Liver (tissue), 9 donors: Measurements from ENCODE around the gene CASP10. TPM values are rescaled to one million over a fixed set of nuclear protein-coding genes. Genes with fewer than 3 reads are reported as not detected.

Experiments used
- DNase-seq: peaks from one replicate; pipeline ENCODE4 v3.0.0-alpha.2; 2017; ENCODE audit warnings: low spot score
- H3K27ac ChIP-seq, 2 donors: one replicate each; pipeline ENCODE4 v1.7.0; 2013; ENCODE audit warnings: inconsistent platforms in 2 of 2, low read length in 2 of 2, control low read depth in 1 of 2, low read depth in 1 of 2, mild to moderate bottlenecking in 1 of 2
- H3K27me3 ChIP-seq, 4 donors: one replicate each; pipeline versions ENCODE4 v1.6.1 to v1.7.0; 2013; ENCODE audit warnings: low read length in 3 of 4, inconsistent platforms in 1 of 4, mild to moderate bottlenecking in 1 of 4, moderate library complexity in 1 of 4; ENCODE audit not compliant: control insufficient read depth in 4 of 4, insufficient read depth in 4 of 4
- H3K36me3 ChIP-seq, 4 donors: one replicate each; pipeline versions ENCODE4 v1.6.1 to v1.7.0; 2013; ENCODE audit warnings: low read length in 3 of 4, mild to moderate bottlenecking in 3 of 4, low read depth in 1 of 4, moderate library complexity in 1 of 4; ENCODE audit not compliant: control insufficient read depth in 4 of 4, insufficient read depth in 3 of 4
- H3K4me1 ChIP-seq, 4 donors: one replicate each; pipeline versions ENCODE4 v1.6.1 to v1.7.0; 2013; ENCODE audit warnings: low read length in 3 of 4, mild to moderate bottlenecking in 3 of 4, moderate library complexity in 1 of 4; ENCODE audit not compliant: control insufficient read depth in 4 of 4, insufficient read depth in 4 of 4
- H3K4me3 ChIP-seq, 3 donors: one replicate each; pipeline versions ENCODE4 v1.6.1 to v1.7.0; 2013; ENCODE audit warnings: low read length in 3 of 3, control low read depth in 1 of 3, low read depth in 1 of 3, mild to moderate bottlenecking in 1 of 3
- H3K9ac ChIP-seq, 2 donors: one replicate each; pipeline ENCODE4 v1.7.0; 2013; ENCODE audit warnings: low read length in 2 of 2, mild to moderate bottlenecking in 2 of 2, moderate library complexity in 2 of 2, control low read depth in 1 of 2, low read depth in 1 of 2
- H3K9me3 ChIP-seq, 4 donors: one replicate each; pipeline versions ENCODE4 v1.6.1 to v1.7.0; 2013; ENCODE audit warnings: low read length in 3 of 4; ENCODE audit not compliant: control insufficient read depth in 4 of 4
- EGR1 ChIP-seq, 2 donors: IDR thresholded peaks; 2 replicates each; pipeline ENCODE4 v1.6.1; 2016 to 2018; ENCODE audit warnings: antibody characterized with exemption in 2 of 2, low read depth in 2 of 2
- FOXA1 ChIP-seq: IDR thresholded peaks from 2 replicates; pipeline ENCODE4 v1.6.1; 2016; ENCODE audit warnings: antibody characterized with exemption
- FOXA2 ChIP-seq: IDR thresholded peaks from 2 replicates; pipeline ENCODE4 v1.6.1; 2016; ENCODE audit warnings: antibody characterized with exemption
- GABPA ChIP-seq, 2 donors: IDR thresholded peaks in 1 of 2; conservative IDR thresholded peaks in 1 of 2; 2 replicates each; pipeline ENCODE4 v1.6.1; 2016; ENCODE audit warnings: antibody characterized with exemption in 2 of 2, mild to moderate bottlenecking in 1 of 2, moderate library complexity in 1 of 2
- HNF4A ChIP-seq, 2 donors: conservative IDR thresholded peaks; 2 replicates each; pipeline ENCODE4 v1.6.1; 2016; ENCODE audit warnings: antibody characterized with exemption in 2 of 2, mild to moderate bottlenecking in 2 of 2
- HNF4G ChIP-seq: IDR thresholded peaks from 2 replicates; pipeline ENCODE4 v1.6.1; 2016; ENCODE audit warnings: antibody characterized with exemption
- JUND ChIP-seq, 2 donors: IDR thresholded peaks; 2 replicates each; pipeline ENCODE4 v1.6.1; 2016; ENCODE audit warnings: antibody characterized with exemption in 2 of 2
- NR2F2 ChIP-seq: IDR thresholded peaks from 2 replicates; pipeline ENCODE4 v1.6.1; 2016; ENCODE audit warnings: antibody characterized with exemption
- RAD21 ChIP-seq, 2 donors: IDR thresholded peaks; 2 replicates each; pipeline ENCODE4 v1.6.1; 2016; ENCODE audit warnings: antibody characterized with exemption in 2 of 2, mild to moderate bottlenecking in 2 of 2
- RXRA ChIP-seq, 2 donors: IDR thresholded peaks; 2 replicates each; pipeline ENCODE4 v1.6.1; 2017 to 2018; ENCODE audit warnings: antibody characterized with exemption in 2 of 2, mild to moderate bottlenecking in 1 of 2
- SP1 ChIP-seq: IDR thresholded peaks from 2 replicates; pipeline ENCODE4 v1.6.1; 2018; ENCODE audit warnings: antibody characterized with exemption, mild to moderate bottlenecking
- TAF1 ChIP-seq: conservative IDR thresholded peaks from 2 replicates; pipeline ENCODE4 v1.6.1; 2016; ENCODE audit warnings: antibody characterized with exemption, mild to moderate bottlenecking
- YY1 ChIP-seq: IDR thresholded peaks from 2 replicates; pipeline ENCODE4 v1.6.1; 2016; ENCODE audit warnings: antibody characterized with exemption, mild to moderate bottlenecking
- ZBTB33 ChIP-seq: IDR thresholded peaks from 2 replicates; pipeline ENCODE4 v1.6.1; 2016; ENCODE audit warnings: antibody characterized with exemption
- WGBS: extraction: QIAGEN DNeasy Blood & Tissue Kit; methylation state at CpG from one replicate; pipeline ENCODE4 v1.1.7; 2013; 5-methylcytosine and 5-hydroxymethylcytosine counted together
- polyA plus RNA-seq, 2 donors: library from polyadenylated mRNA; stranded (reverse) in 1 of 2; unstranded in 1 of 2; fragments of 200-250 nt in 1 of 2; fragments of >200 nt in 1 of 2; fragmentation: Nextera tagmentation in 1 of 2; extraction: Ambion mirVana in 1 of 2; gene quantifications; one replicate each; pipeline versions ENCODE4 v1.2.1 to v1.2.3, GENCODE V29; 2013 to 2015
- total RNA-seq, 2 donors: library from RNA; depleted of rRNA; stranded (reverse); fragments of >200 nt; gene quantifications; one replicate each; pipeline ENCODE4 v1.2.3, GENCODE V29; 2014
- TF ChIP-seq, protein P1 (sequence below): IDR thresholded peaks from 2 replicates; pipeline ENCODE4 v1.6.1; 2016; ENCODE audit warnings: antibody characterized with exemption
- TF ChIP-seq, protein P2 (sequence below): IDR thresholded peaks from 2 replicates; pipeline ENCODE4 v1.6.1; 2016; ENCODE audit warnings: antibody characterized with exemption
- TF ChIP-seq, protein P3 (sequence below): fragments of 150-350 bp; IDR thresholded peaks from 2 replicates; pipeline ENCODE4 v1.5.1; 2017; ENCODE audit warnings: improper control_type of control experiment, low read depth, low read length; ENCODE audit not compliant: missing input control
- TF ChIP-seq, protein P4 (sequence below): IDR thresholded peaks from 2 replicates; pipeline ENCODE4 v1.6.1; 2016; ENCODE audit warnings: antibody characterized with exemption, mild to moderate bottlenecking
- donor health status: healthy.
- donor health status: healthy.
- donor health status: healthy.
- donor health status: healthy.
- donor health status: healthy.

CASP10 gene
- total and polyA plus RNA-seq, 4 donors, result 2.2 to 13.6 (median 5.6) TPM

DNA sequence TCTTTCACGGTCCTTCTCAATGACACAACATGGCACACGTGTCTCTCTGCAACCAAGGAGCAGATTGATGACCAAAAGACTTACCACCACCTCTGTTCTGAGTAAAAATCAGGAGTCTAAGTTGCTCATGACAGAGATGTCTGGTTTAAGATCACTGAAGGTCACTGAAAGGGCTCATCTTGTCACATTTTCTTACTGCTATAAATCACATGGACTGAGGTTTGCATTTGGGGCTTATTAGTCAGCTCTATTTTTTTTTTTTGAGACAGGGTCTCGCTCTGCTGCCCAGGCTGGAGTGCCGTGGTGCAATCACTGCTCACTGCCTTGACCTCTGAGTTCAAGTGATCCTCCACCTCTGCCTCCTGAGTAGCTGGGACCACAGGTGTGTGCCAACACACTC lies 47.6 kb upstream of the CASP10 start:
- H3K27me3 ChIP-seq, result no peaks in the 10 kb centered on the region
- peak; percentile 20 for DNase-seq
- H3K9ac ChIP-seq, result no peak overlapping the region
- no peak overlapping the region for H3K4me3 ChIP-seq
- H3K9me3 ChIP-seq, result no peaks in the 10 kb centered on the region
- H3K27ac ChIP-seq, result no peak overlapping the region
- WGBS, result 82% methylated on average over 4 of the region's 4 CpGs
- H3K4me1 ChIP-seq, result no peaks in the 10 kb centered on the region
- TF ChIP-seq FOXA2 (no peak), JUND (IDR thresholded peaks at IDR 0.05) (no peak), RXRA (IDR thresholded peaks at IDR 0.05) (no peak), NR2F2 (no peak), EGR1 (IDR thresholded peaks at IDR 0.05; ENCODE audit: low read depth in 2 of 2) (no peak), ZBTB33 (no peak), HNF4A (conservative IDR thresholded peaks at IDR 0.05) (no peak), TAF1 (no peak), GABPA (IDR thresholded peaks at IDR 0.05 in 1 of 2, conservative IDR thresholded peaks at IDR 0.05 in 1 of 2) (no peak), RAD21 (IDR thresholded peaks at IDR 0.05) (no peak), HNF4G (no peak), YY1 (no peak), SP1 (no peak), FOXA1 (no peak)
- TF ChIP-seq, protein P1, sequence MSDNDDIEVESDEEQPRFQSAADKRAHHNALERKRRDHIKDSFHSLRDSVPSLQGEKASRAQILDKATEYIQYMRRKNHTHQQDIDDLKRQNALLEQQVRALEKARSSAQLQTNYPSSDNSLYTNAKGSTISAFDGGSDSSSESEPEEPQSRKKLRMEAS, result no peak
- TF ChIP-seq, protein P2, sequence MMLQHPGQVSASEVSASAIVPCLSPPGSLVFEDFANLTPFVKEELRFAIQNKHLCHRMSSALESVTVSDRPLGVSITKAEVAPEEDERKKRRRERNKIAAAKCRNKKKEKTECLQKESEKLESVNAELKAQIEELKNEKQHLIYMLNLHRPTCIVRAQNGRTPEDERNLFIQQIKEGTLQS, result no peak
- TF ChIP-seq, protein P3, sequence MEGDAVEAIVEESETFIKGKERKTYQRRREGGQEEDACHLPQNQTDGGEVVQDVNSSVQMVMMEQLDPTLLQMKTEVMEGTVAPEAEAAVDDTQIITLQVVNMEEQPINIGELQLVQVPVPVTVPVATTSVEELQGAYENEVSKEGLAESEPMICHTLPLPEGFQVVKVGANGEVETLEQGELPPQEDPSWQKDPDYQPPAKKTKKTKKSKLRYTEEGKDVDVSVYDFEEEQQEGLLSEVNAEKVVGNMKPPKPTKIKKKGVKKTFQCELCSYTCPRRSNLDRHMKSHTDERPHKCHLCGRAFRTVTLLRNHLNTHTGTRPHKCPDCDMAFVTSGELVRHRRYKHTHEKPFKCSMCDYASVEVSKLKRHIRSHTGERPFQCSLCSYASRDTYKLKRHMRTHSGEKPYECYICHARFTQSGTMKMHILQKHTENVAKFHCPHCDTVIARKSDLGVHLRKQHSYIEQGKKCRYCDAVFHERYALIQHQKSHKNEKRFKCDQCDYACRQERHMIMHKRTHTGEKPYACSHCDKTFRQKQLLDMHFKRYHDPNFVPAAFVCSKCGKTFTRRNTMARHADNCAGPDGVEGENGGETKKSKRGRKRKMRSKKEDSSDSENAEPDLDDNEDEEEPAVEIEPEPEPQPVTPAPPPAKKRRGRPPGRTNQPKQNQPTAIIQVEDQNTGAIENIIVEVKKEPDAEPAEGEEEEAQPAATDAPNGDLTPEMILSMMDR, result no peak
- TF ChIP-seq, protein P4, sequence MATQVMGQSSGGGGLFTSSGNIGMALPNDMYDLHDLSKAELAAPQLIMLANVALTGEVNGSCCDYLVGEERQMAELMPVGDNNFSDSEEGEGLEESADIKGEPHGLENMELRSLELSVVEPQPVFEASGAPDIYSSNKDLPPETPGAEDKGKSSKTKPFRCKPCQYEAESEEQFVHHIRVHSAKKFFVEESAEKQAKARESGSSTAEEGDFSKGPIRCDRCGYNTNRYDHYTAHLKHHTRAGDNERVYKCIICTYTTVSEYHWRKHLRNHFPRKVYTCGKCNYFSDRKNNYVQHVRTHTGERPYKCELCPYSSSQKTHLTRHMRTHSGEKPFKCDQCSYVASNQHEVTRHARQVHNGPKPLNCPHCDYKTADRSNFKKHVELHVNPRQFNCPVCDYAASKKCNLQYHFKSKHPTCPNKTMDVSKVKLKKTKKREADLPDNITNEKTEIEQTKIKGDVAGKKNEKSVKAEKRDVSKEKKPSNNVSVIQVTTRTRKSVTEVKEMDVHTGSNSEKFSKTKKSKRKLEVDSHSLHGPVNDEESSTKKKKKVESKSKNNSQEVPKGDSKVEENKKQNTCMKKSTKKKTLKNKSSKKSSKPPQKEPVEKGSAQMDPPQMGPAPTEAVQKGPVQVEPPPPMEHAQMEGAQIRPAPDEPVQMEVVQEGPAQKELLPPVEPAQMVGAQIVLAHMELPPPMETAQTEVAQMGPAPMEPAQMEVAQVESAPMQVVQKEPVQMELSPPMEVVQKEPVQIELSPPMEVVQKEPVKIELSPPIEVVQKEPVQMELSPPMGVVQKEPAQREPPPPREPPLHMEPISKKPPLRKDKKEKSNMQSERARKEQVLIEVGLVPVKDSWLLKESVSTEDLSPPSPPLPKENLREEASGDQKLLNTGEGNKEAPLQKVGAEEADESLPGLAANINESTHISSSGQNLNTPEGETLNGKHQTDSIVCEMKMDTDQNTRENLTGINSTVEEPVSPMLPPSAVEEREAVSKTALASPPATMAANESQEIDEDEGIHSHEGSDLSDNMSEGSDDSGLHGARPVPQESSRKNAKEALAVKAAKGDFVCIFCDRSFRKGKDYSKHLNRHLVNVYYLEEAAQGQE, result no peak
- peaks cover 19 to 56% (median 49%) of the 10 kb centered on the region in 4 donors for H3K36me3 ChIP-seq
